Neural crest cell (in vitro differentiated cells): ENCODE results near the gene NLRC4. TPM values are rescaled to one million over a fixed set of nuclear protein-coding genes. Genes with fewer than 3 reads are reported as not detected.

Experiments used
- DNase-seq: peaks from one replicate; pipeline ENCODE4 v3.0.0; 2021; ENCODE audit warnings: low read depth, mixed read lengths, low spot score
- H3K27ac Mint-ChIP-seq: one replicate; pipeline ENCODE4 v1.8.0; 2021; ENCODE audit warnings: mild to moderate bottlenecking, mixed read lengths; ENCODE audit not compliant: unreplicated experiment
- H3K27me3 Mint-ChIP-seq: 2 replicates; pipeline ENCODE4 v1.8.0; 2021; ENCODE audit warnings: low read depth, mild to moderate bottlenecking, mixed read lengths
- H3K36me3 Mint-ChIP-seq: 2 replicates; pipeline ENCODE4 v1.8.0; 2021; ENCODE audit warnings: low read depth, mild to moderate bottlenecking, mixed read lengths
- H3K4me1 Mint-ChIP-seq: 2 replicates; pipeline ENCODE4 v1.8.0; 2021; ENCODE audit warnings: mixed read lengths
- H3K4me3 Mint-ChIP-seq: one replicate; pipeline ENCODE4 v1.8.0; 2021; ENCODE audit warnings: mild to moderate bottlenecking, mixed read lengths
- H3K9me3 Mint-ChIP-seq: 2 replicates; pipeline ENCODE4 v1.8.0; 2021; ENCODE audit warnings: mixed read lengths
- total RNA-seq: library from RNA; stranded (reverse); gene quantifications from 2 replicates; pipeline ENCODE4 v1.2.1, GENCODE V29; 2021
- TF ChIP-seq, protein P1 (sequence below): fragments of 200-600 bp; sonication (generic); conservative IDR thresholded peaks from 2 replicates; pipeline ENCODE4 v1.5.0; 2021; ENCODE audit warnings: antibody characterized with exemption, mild to moderate bottlenecking

The NLRC4 gene
- total RNA-seq, 1 donor from 2014 or later, result not detected

DNA sequence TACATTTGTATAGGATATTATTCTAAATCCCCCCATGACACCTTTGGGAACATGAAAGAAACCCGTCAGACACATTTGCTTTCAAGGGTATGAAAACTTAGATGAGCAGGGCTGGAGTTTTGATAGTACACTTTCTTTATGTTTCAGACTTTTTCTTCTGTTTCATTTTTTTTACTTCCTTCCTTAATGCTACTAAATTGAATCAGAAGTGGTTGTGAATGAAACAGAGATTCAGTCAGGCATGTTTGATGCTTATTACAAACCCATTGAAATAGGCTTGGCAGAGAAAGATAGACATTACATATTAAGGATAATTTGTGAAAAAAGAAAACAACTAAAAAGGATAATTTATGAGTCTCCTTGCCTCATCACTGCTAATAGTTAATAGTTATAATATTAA is 72.3 kb downstream of the NLRC4 start:
- Mint-ChIP-seq H3K27ac (no peak overlapping the region), H3K27me3 (no peaks in the 10 kb centered on the region), H3K9me3 (no peaks in the 10 kb centered on the region), H3K36me3 (no peaks in the 10 kb centered on the region), H3K4me3 (no peak overlapping the region), H3K4me1 (no peaks in the 10 kb centered on the region)
- TF ChIP-seq, protein P1, sequence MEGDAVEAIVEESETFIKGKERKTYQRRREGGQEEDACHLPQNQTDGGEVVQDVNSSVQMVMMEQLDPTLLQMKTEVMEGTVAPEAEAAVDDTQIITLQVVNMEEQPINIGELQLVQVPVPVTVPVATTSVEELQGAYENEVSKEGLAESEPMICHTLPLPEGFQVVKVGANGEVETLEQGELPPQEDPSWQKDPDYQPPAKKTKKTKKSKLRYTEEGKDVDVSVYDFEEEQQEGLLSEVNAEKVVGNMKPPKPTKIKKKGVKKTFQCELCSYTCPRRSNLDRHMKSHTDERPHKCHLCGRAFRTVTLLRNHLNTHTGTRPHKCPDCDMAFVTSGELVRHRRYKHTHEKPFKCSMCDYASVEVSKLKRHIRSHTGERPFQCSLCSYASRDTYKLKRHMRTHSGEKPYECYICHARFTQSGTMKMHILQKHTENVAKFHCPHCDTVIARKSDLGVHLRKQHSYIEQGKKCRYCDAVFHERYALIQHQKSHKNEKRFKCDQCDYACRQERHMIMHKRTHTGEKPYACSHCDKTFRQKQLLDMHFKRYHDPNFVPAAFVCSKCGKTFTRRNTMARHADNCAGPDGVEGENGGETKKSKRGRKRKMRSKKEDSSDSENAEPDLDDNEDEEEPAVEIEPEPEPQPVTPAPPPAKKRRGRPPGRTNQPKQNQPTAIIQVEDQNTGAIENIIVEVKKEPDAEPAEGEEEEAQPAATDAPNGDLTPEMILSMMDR, result no peak
- no peak for DNase-seq

DNA sequence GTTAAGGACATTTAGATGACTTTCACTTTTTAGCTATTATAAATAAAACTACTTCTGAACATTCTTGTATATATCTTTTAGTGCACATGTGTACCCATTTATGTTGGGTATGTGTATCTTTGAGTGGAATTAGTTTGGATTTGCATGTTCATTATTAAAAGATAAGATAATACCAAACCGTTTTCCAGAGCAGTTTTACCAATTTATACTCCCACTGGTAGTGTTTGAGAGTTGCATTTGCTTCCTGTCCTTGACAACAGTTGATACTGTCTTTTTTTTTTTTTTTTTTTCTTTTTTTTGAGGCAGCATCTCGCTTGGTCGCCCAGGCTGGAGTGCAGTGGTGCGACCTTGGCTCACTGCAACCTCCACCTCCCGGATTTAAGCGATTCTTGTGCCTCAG is 75.7 kb downstream of the NLRC4 start:
- Mint-ChIP-seq H3K27ac (no peak overlapping the region), H3K27me3 (no peaks in the 10 kb centered on the region), H3K9me3 (no peaks in the 10 kb centered on the region), H3K4me3 (no peak overlapping the region), H3K36me3 (peaks cover 3% of the 10 kb centered on the region), H3K4me1 (no peaks in the 10 kb centered on the region)
- TF ChIP-seq, protein P1, result no peak
- DNase-seq, result no peak

DNA sequence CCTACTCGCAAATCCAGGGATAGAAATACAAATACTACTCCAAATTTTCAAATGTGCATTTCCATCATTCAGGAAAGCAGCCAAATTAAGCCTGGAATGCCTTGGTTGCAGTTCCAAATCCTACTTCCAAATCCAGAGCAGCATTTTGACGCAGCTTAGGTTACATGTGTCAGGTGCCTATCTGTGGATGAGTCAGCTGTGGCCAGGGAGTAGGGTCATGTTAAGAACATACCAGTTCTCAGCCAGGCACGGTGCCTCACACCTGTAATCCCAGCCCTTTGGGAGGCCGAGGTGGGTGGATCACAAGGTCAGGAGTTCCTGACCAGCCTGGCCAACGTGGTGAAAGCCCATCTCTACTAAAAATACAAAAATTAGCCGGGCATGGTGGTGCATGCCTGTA is 82.0 kb downstream of the NLRC4 start:
- no peak for DNase-seq
- TF ChIP-seq, protein P1, result no peak
- Mint-ChIP-seq H3K4me1 (no peaks in the 10 kb centered on the region), H3K27me3 (no peaks in the 10 kb centered on the region), H3K4me3 (no peak overlapping the region), H3K27ac (no peak overlapping the region), H3K9me3 (no peaks in the 10 kb centered on the region), H3K36me3 (peaks cover 6% of the 10 kb centered on the region)

Other genes starting within 250 kb of the NLRC4 start
- 84.5 and 85.1 TPM in 2 replicates for gene DPY30, start 225.1 kb downstream of the NLRC4 start, total RNA-seq
- 34.1 and 34.6 TPM in 2 replicates for gene SPAST, start 201.3 kb downstream of the NLRC4 start, total RNA-seq
- 26.9 and 27.4 TPM in 2 replicates for gene SLC30A6, start 99.0 kb downstream of the NLRC4 start, total RNA-seq
- 27.8 and 31.6 TPM in 2 replicates for gene YIPF4, start 13.0 kb upstream of the NLRC4 start, total RNA-seq
- gene BIRC6, start 92.1 kb upstream of the NLRC4 start, total RNA-seq, result 76.8 and 84.4 TPM in 2 replicates